SU-DHL-6 (cell line): Measurements from ENCODE around the gene CUZD1.

Experiments
- H2AFZ ChIP-seq: fragments of 200-600 bp; sonication (generic); 2 replicates; pipeline ENCODE4 v1.6.1; 2014; ENCODE audit warnings: low read depth, mild to moderate bottlenecking, moderate library complexity, mixed read lengths, antibody characterized with exemption, low read length; ENCODE audit not compliant: severe bottlenecking
- H3F3A ChIP-seq: fragments of 200-600 bp; shearing (Covaris generic); 2 replicates; pipeline ENCODE4 v1.6.0; 2016; ENCODE audit warnings: antibody characterized with exemption, mild to moderate bottlenecking; ENCODE audit not compliant: insufficient read depth
- H3K27ac ChIP-seq: fragments of 200-600 bp; sonication (generic); 2 replicates; pipeline ENCODE4 v1.5.1; 2016; ENCODE audit warnings: low read depth, mild to moderate bottlenecking, low read length, moderate library complexity, mixed read lengths
- H3K27me3 ChIP-seq: fragments of 200-600 bp; sonication (generic), shearing (Covaris generic); 2 replicates; pipeline ENCODE4 v1.6.0; 2014; ENCODE audit warnings: mild to moderate bottlenecking, low read length
- H3K36me3 ChIP-seq: fragments of 200-600 bp; sonication (generic); 2 replicates; pipeline ENCODE4 v1.6.1; 2014; ENCODE audit warnings: mild to moderate bottlenecking, low read length, mixed read lengths
- H3K4me2 ChIP-seq: fragments of 300-600, 200-600 bp; shearing (Covaris generic), sonication (generic); 2 replicates; pipeline ENCODE4 v1.6.0; 2014; ENCODE audit warnings: low read length, low read depth, mild to moderate bottlenecking; ENCODE audit not compliant: poor library complexity, severe bottlenecking
- H3K4me3 ChIP-seq: fragments of 200-600 bp; sonication (generic); 2 replicates; pipeline ENCODE4 v1.5.1; 2014; ENCODE audit warnings: antibody characterized with exemption, low read length, mild to moderate bottlenecking, mixed read lengths; ENCODE audit not compliant: insufficient read depth, poor library complexity, severe bottlenecking
- H3K79me2 ChIP-seq: fragments of 200-600 bp; sonication (generic); 2 replicates; pipeline ENCODE4 v1.6.1; 2014; ENCODE audit warnings: mild to moderate bottlenecking, low read length, moderate library complexity; ENCODE audit not compliant: insufficient read depth
- H3K9ac ChIP-seq: fragments of 200-600 bp; sonication (generic); 2 replicates; pipeline ENCODE4 v1.7.0; 2014; ENCODE audit warnings: mild to moderate bottlenecking, low read length
- H3K9me2 ChIP-seq: fragments of 200-600 bp; sonication (generic); replicated peaks from 2 replicates; pipeline ENCODE4 v1.6.1; 2014; ENCODE audit warnings: low read length; ENCODE audit not compliant: insufficient read depth
- H3K9me3 ChIP-seq: fragments of 200-600 bp; sonication (generic); 2 replicates; pipeline ENCODE4 v1.6.1; 2014; ENCODE audit warnings: low read length, mixed read lengths; ENCODE audit not compliant: insufficient read depth
- H4K20me1 ChIP-seq: fragments of 200-600 bp; sonication (generic); 2 replicates; pipeline ENCODE4 v1.6.1; 2014; ENCODE audit warnings: low read depth, mild to moderate bottlenecking, antibody characterized with exemption, low read length, moderate library complexity, mixed read lengths
- EZH2phosphoT487 ChIP-seq: fragments of 200-600 bp; sonication (generic), shearing (Covaris generic); conservative IDR thresholded peaks from 2 replicates; pipeline ENCODE4 v1.6.1; 2018; ENCODE audit warnings: mild to moderate bottlenecking, antibody characterized with exemption, low read length, moderate library complexity, mixed read lengths
- TF ChIP-seq, protein P1 (sequence below): fragments of 200-600 bp; sonication (generic); IDR thresholded peaks from one replicate; pipeline ENCODE4 v1.5.1; 2017; ENCODE audit warnings: antibody characterized with exemption, mild to moderate bottlenecking, low read length, moderate library complexity; ENCODE audit not compliant: insufficient read depth, poor library complexity, severe bottlenecking

The CUZD1 gene

DNA sequence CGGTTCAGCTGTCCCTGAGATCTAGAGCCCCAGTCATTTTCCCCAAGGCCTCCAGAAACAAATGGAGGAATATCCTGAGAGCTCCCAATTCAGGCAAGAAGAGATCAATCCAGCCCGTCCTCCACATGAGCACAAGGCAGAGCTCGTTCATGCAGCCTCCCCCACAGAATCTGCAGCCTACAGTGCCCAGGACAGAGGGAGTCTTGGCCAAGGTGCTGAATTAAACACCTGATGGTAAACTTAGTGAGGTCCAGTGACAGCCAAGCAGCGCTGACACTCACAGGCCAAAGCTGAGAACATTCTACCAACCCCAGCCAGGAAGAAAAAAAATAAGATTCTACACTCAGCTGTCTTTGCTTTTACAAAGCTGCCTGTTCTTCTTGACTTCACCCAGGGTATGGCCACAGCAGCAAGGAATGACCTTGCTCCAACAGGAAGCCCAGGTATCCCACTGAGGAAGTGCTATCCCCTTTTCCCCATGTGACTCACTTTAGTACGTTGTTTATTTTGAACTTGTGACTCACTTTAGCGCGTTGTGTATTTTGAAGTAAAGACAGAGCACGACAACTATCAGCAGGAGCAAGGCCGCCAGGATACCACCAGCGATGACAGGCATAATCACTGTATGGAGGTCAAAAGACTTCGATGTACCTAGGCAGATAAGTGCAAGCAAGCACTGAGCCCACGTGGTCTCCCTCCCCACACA, 4.4 kb upstream of the CUZD1 start:
- Histone ChIP-seq H3K79me2 (peaks cover 13% of the 10 kb centered on the region), H4K20me1 (peaks cover 5% of the 10 kb centered on the region; the same call in 1 of the 2 replicates), H3K27ac (no peak overlapping the region), H2AFZ (no peak overlapping the region), H3K36me3 (peaks cover 11% of the 10 kb centered on the region; the same call in 1 of the 2 replicates), H3K9ac (no peak overlapping the region), H3K9me3 (no peaks in the 10 kb centered on the region), H3K9me2 (no peaks in the 10 kb centered on the region), H3K4me3 (no peak overlapping the region), H3F3A (no peaks in the 10 kb centered on the region), H3K4me2 (no peak overlapping the region), H3K27me3 (no peaks in the 10 kb centered on the region)
- TF ChIP-seq, protein P1, sequence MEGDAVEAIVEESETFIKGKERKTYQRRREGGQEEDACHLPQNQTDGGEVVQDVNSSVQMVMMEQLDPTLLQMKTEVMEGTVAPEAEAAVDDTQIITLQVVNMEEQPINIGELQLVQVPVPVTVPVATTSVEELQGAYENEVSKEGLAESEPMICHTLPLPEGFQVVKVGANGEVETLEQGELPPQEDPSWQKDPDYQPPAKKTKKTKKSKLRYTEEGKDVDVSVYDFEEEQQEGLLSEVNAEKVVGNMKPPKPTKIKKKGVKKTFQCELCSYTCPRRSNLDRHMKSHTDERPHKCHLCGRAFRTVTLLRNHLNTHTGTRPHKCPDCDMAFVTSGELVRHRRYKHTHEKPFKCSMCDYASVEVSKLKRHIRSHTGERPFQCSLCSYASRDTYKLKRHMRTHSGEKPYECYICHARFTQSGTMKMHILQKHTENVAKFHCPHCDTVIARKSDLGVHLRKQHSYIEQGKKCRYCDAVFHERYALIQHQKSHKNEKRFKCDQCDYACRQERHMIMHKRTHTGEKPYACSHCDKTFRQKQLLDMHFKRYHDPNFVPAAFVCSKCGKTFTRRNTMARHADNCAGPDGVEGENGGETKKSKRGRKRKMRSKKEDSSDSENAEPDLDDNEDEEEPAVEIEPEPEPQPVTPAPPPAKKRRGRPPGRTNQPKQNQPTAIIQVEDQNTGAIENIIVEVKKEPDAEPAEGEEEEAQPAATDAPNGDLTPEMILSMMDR, result no peak
- TF ChIP-seq EZH2phosphoT487, result no peak

DNA sequence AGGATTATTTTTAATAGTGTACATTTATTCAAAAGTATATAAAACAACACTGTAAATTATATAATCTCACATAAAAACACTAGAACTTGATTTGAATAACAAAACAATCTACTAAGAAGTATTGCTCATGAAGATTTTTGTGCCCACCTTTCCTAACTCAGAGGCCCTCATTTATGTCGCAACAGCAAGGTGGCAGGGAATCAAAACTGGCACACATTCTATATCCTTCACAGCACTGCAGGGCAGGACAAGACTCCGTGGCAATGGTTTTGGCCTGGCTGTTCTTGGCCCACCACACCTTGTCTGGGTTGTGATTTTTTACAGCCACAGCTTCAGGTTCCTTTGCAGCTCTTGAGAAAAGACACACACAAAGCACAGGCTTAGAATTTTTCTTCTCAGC, 3.4 kb upstream of the CUZD1 start:
- Histone ChIP-seq H3K27ac (no peak overlapping the region), H3K27me3 (no peaks in the 10 kb centered on the region), H3F3A (no peaks in the 10 kb centered on the region), H3K4me2 (no peak overlapping the region), H3K36me3 (peaks cover 11% of the 10 kb centered on the region; the same call in 1 of the 2 replicates), H3K9me3 (no peaks in the 10 kb centered on the region), H4K20me1 (peaks cover 5% of the 10 kb centered on the region; the same call in 1 of the 2 replicates), H3K4me3 (no peak overlapping the region), H2AFZ (no peak overlapping the region), H3K9ac (no peak overlapping the region), H3K9me2 (no peaks in the 10 kb centered on the region), H3K79me2 (peaks cover 11% of the 10 kb centered on the region)
- TF ChIP-seq EZH2phosphoT487, result no peak
- TF ChIP-seq, protein P1, result no peak

DNA sequence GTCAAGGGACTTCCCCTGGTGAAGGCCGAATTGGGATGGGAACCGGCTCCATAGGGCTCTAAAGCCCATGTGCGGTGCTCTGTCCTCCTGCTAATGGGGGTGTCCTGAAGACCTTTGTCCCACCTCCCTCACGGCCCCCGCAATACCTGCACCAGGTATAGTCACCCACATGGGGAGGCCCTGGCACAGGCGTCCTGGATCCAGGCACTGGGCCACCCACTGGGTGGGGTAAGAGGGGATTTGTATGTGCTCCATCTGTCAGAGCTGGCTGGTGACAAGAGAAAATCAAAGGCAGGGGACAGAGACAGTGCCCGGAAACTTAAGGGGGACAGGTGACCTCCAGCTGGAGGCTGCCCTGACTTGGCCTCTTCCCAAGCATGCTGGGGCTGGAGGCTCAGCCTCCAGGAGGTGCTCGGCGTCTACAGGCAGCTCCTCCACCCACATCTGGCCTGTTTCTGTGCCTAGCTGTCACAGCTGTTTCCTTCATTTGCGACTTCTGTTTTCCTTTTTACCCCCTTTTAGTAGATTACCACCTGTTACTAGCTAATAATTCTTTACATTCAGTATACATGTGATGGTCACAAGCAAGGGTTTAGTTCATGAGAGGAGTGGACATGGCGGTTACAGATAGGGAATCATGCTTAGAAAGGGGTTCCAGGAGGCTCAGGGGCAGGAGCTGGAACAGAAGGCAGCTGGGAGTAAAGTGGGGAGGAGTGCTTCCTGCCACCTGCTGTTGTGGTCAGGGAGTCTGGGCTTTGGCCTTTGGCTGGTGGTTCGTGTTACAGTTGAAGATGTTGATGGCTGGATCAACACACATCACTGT, 2.3 kb upstream of the CUZD1 start:
- Histone ChIP-seq H3K27ac (no peak overlapping the region), H2AFZ (no peak overlapping the region), H4K20me1 (no peaks in the 10 kb centered on the region), H3F3A (no peaks in the 10 kb centered on the region), H3K27me3 (no peaks in the 10 kb centered on the region), H3K4me3 (no peak overlapping the region), H3K9me3 (no peaks in the 10 kb centered on the region), H3K9ac (no peak overlapping the region), H3K4me2 (no peak overlapping the region), H3K36me3 (peaks cover 9% of the 10 kb centered on the region; the same call in 1 of the 2 replicates), H3K9me2 (no peaks in the 10 kb centered on the region), H3K79me2 (no peaks in the 10 kb centered on the region; the same call in 1 of the 2 replicates)
- TF ChIP-seq EZH2phosphoT487, result no peak
- TF ChIP-seq, protein P1, result no peak
